HepG2 (cell line): ENCODE data around the gene OSBPL3. TPM values are rescaled to one million over a fixed set of nuclear protein-coding genes. Genes with fewer than 3 reads are reported as not detected.

Experiments used
- ATAC-seq: fragments of 200-7000 bp; cut with Tn5 transposase; 3 replicates; pipeline ENCODE4 v1.9.1; 2020; ENCODE audit warnings: mild to moderate bottlenecking, moderate library complexity
- BruUV-seq: library from RNA; stranded (reverse); fragments of 400-500 nt; replicated peaks from 2 replicates; lab custom pipeline; 2021; lab: Mats Ljungman, UMichigan
- CTCF ChIA-PET: fragments of 300-600 bp; formaldehyde crosslinking; extraction: SDS; loops from one replicate; lab custom pipeline; 2021; ENCODE audit warnings: low total read pairs, inconsistent platforms, low intra/inter-chr PET ratio; lab: Yijun Ruan, JAX
- POLR2A ChIA-PET: fragments of 350-600 bp; sonication (Branson Sonifier 250); formaldehyde crosslinking; loops from one replicate; lab custom pipeline; 2020; ENCODE audit warnings: antibody characterized with exemption, inconsistent platforms; lab: Yijun Ruan, JAX
- DNase-seq: peaks from one replicate; pipeline ENCODE4 v3.0.0-alpha.2; 2015; ENCODE audit warnings: low spot score
- FAIRE-seq: peaks from 3 replicates; lab custom pipeline; 2011; peaks lifted over from hg19 to GRCh38; lab: Jason Lieb, UNC
- H2AFZ ChIP-seq: one replicate; pipeline ENCODE4 v1.6.1; 2011; ENCODE audit warnings: low read length, inconsistent platforms
- H3K27ac ChIP-seq: fragments of 300-600 bp; 3 replicates; pipeline ENCODE4 v1.8.0; 2011; ENCODE audit warnings: mixed run types, mild to moderate bottlenecking, mixed read lengths, low read length, inconsistent platforms; ENCODE audit not compliant: insufficient read depth; ENCODE audit errors: extremely low read length
- H3K27me3 ChIP-seq, 2 experiments: fragments of 200-600 bp in 1 of 2; 2 replicates in 1 of 2; 3 replicates in 1 of 2; pipeline versions ENCODE4 v1.6.0 to v1.8.0; 2011; ENCODE audit warnings: low read length in 2 of 2, mild to moderate bottlenecking in 2 of 2, moderate library complexity in 2 of 2, inconsistent platforms in 1 of 2; ENCODE audit not compliant: insufficient read depth in 2 of 2, control insufficient read depth in 1 of 2
- H3K36me3 ChIP-seq, 2 experiments: fragments of 200-600 bp in 1 of 2; replicated peaks in 1 of 2; 2 replicates in 1 of 2; 3 replicates in 1 of 2; pipeline versions ENCODE4 v1.5.1 to v1.8.0; 2011; ENCODE audit warnings: low read length in 2 of 2, inconsistent platforms in 1 of 2; ENCODE audit not compliant: insufficient read depth in 2 of 2, control insufficient read depth in 1 of 2
- H3K4me1 ChIP-seq: 2 replicates; pipeline ENCODE4 v1.5.1; 2012; ENCODE audit warnings: low read length, inconsistent platforms; ENCODE audit not compliant: insufficient read depth
- H3K4me2 ChIP-seq: 2 replicates; pipeline ENCODE4 v1.6.0; 2011; ENCODE audit warnings: low read depth, low read length, inconsistent platforms
- H3K4me3 ChIP-seq, 3 experiments: fragments of 200-600 bp in 1 of 3; sonication (generic), shearing (Covaris generic) in 1 of 3; replicated peaks in 1 of 3; 2 replicates each; pipeline ENCODE4 v1.5.1; 2011 to 2016; ENCODE audit warnings: low read length in 3 of 3, inconsistent platforms in 2 of 3, low read depth in 2 of 3, mild to moderate bottlenecking in 2 of 3, control low read depth in 1 of 3, mixed read lengths in 1 of 3; ENCODE audit not compliant: insufficient read depth in 1 of 3
- H3K79me2 ChIP-seq: one replicate; pipeline ENCODE4 v1.6.1; 2011; ENCODE audit warnings: low read length, inconsistent platforms; ENCODE audit not compliant: insufficient read depth
- H3K9ac ChIP-seq: 2 replicates; pipeline ENCODE4 v1.6.0; 2011; ENCODE audit warnings: mild to moderate bottlenecking, low read depth, low read length, inconsistent platforms; ENCODE audit not compliant: insufficient read depth
- H3K9me3 ChIP-seq: 2 replicates; pipeline ENCODE4 v1.5.1; 2012; ENCODE audit warnings: mild to moderate bottlenecking, low read length
- H4K20me1 ChIP-seq: 2 replicates; pipeline ENCODE4 v1.6.0; 2011; ENCODE audit warnings: inconsistent platforms, mild to moderate bottlenecking, low read length, moderate library complexity; ENCODE audit not compliant: insufficient read depth
- CBX2 ChIP-seq, 2 experiments: fragments of 200-600 bp in 1 of 2; sonication (generic); formaldehyde crosslinking in 1 of 2; IDR thresholded peaks; 2 replicates each; pipeline versions ENCODE4 v1.7.0 to v1.8.1; 2018 to 2022; ENCODE audit warnings: low read depth in 2 of 2, low read length in 1 of 2, mild to moderate bottlenecking in 1 of 2, missing genetic modification reagents in 1 of 2
- ETS1 ChIP-seq: sonication (generic); formaldehyde crosslinking; IDR thresholded peaks from 2 replicates; pipeline ENCODE4 v1.4.0; 2020; ENCODE audit warnings: missing genetic modification reagents
- FOXO1 ChIP-seq: sonication (generic); formaldehyde crosslinking; IDR thresholded peaks from 2 replicates; pipeline ENCODE4 v1.4.0; 2020; ENCODE audit warnings: missing genetic modification reagents
- HOXA9 ChIP-seq: sonication (generic); formaldehyde crosslinking; IDR thresholded peaks from 2 replicates; pipeline ENCODE4 v1.8.1; 2022; ENCODE audit warnings: missing genetic modification reagents, mild to moderate bottlenecking, moderate library complexity, borderline replicate concordance
- JUN ChIP-seq: sonication (generic); formaldehyde crosslinking; IDR thresholded peaks from 2 replicates; pipeline ENCODE4 v1.4.0; 2020; ENCODE audit warnings: mild to moderate bottlenecking, missing genetic modification reagents
- PAWR ChIP-seq: sonication (generic); formaldehyde crosslinking; IDR thresholded peaks from 2 replicates; pipeline ENCODE4 v1.4.0; 2020; ENCODE audit warnings: missing genetic modification reagents, mild to moderate bottlenecking, borderline replicate concordance
- RCOR2 ChIP-seq: IDR thresholded peaks from 2 replicates; pipeline ENCODE4 v1.6.1; 2016; ENCODE audit warnings: missing biosample characterization, missing genetic modification reagents
- SP5 ChIP-seq: IDR thresholded peaks from 2 replicates; pipeline ENCODE4 v1.6.1; 2016; ENCODE audit warnings: low read depth, borderline replicate concordance
- SRY ChIP-seq: sonication (generic); formaldehyde crosslinking; IDR thresholded peaks from 2 replicates; pipeline ENCODE4 v1.8.0; 2022; ENCODE audit warnings: mild to moderate bottlenecking, missing genetic modification reagents
- TOE1 ChIP-seq: sonication (generic); formaldehyde crosslinking; IDR thresholded peaks from 2 replicates; pipeline ENCODE4 v1.4.0; 2020; ENCODE audit warnings: mild to moderate bottlenecking, missing genetic modification reagents
- WIZ ChIP-seq: sonication (generic); formaldehyde crosslinking; IDR thresholded peaks from 2 replicates; pipeline ENCODE4 v1.5.1; 2020; ENCODE audit warnings: mild to moderate bottlenecking, missing genetic modification reagents
- XRCC5 ChIP-seq: fragments of 200-400 bp; formaldehyde crosslinking; optimal IDR thresholded peaks from 2 replicates; pipeline ENCODE3; 2017; ENCODE audit warnings: mild to moderate bottlenecking, low read length
- ZNF124 ChIP-seq: sonication (generic); formaldehyde crosslinking; IDR thresholded peaks from 2 replicates; pipeline ENCODE4 v1.4.0; 2020; ENCODE audit warnings: missing genetic modification reagents
- ZNF230 ChIP-seq: sonication (generic); formaldehyde crosslinking; IDR thresholded peaks from 2 replicates; pipeline ENCODE4 v1.4.0; 2020; ENCODE audit warnings: mild to moderate bottlenecking, missing genetic modification reagents
- ZNF484 ChIP-seq: sonication (generic); formaldehyde crosslinking; IDR thresholded peaks from 2 replicates; pipeline ENCODE4 v1.5.1; 2020; ENCODE audit warnings: mild to moderate bottlenecking, low read depth, missing genetic modification reagents, borderline replicate concordance
- ZNF567 ChIP-seq: sonication (generic); formaldehyde crosslinking; IDR thresholded peaks from 2 replicates; pipeline ENCODE4 v1.8.1; 2023; ENCODE audit warnings: mild to moderate bottlenecking, missing genetic modification reagents, borderline replicate concordance
- ZNF713 ChIP-seq: sonication (generic); formaldehyde crosslinking; IDR thresholded peaks from 2 replicates; pipeline ENCODE4 v1.4.0; 2020; ENCODE audit warnings: mild to moderate bottlenecking, missing genetic modification reagents
- ZZZ3 ChIP-seq: sonication (generic); formaldehyde crosslinking; IDR thresholded peaks from 2 replicates; pipeline ENCODE4 v1.4.0; 2020; ENCODE audit warnings: missing genetic modification reagents, mild to moderate bottlenecking, borderline replicate concordance
- WGBS: methylation state at CpG from one replicate; pipeline ENCODE4 v1.1.6; 2017; ENCODE audit warnings: low lambda C conversion rate; 5-methylcytosine and 5-hydroxymethylcytosine counted together
- in situ Hi-C: cut with HindIII; loops from 2 replicates; pipeline ENCODE4 v1.10.0; 2017; ENCODE audit warnings: low pct_unique_long_range_greater_than_20kb; ENCODE audit not compliant: extremely low pct_ligation_motif_present
- intact Hi-C: fragments of 100-400 bp; cut with micrococcal nuclease; formaldehyde crosslinking; loops from one replicate; pipeline ENCODE4 v1.10.0; 2022; ENCODE audit not compliant: unreplicated experiment
- polyA plus RNA-seq, 8 experiments: library from polyadenylated mRNA; depleted of rRNA in 3 of 8; stranded (reverse) in 7 of 8; unstranded in 1 of 8; fragments of >200 nt; fragmentation: Illumina TruSeq in 4 of 8; extraction: Trizol in 4 of 8; gene quantifications; 2 replicates each; pipeline versions ENCODE4 v1.2.1 to v1.2.3, GENCODE V29; 2011 to 2016; ENCODE audit warnings: low read depth in 4 of 8, missing spikeins in 1 of 8, mixed read lengths in 1 of 8; ENCODE audit not compliant: insufficient read depth in 1 of 8
- total RNA-seq, 5 experiments: library from RNA; depleted of rRNA; stranded (reverse); fragments of >200 nt; fragmentation: Illumina TruSeq; extraction: Trizol; gene quantifications; 2 replicates each; pipeline ENCODE4 v1.2.3, GENCODE V29; 2016; ENCODE audit warnings: low read depth in 1 of 5
- TF ChIP-seq, protein P1 (sequence below): sonication (generic); formaldehyde crosslinking; IDR thresholded peaks from 2 replicates; pipeline ENCODE4 v1.8.1; 2022; ENCODE audit warnings: mild to moderate bottlenecking, missing genetic modification reagents

The OSBPL3 gene
- total and polyA plus RNA-seq, 2 of the 13 experiments (the other 11 are each of a cell fraction or from before 2014, with no cell fraction given) = 8.8 to 28.9 TPM

- no TSS peak for BruUV-seq
- Histone ChIP-seq H3K27me3 (no peaks in the 10 kb centered on the region), H3K79me2 (no peaks in the 10 kb centered on the region), H3K27ac (no peak overlapping the region), H3K36me3 (peaks cover 7 to 12% of the 10 kb centered on the region in 2 experiments; a peak in 4 of 5 replicates), H3K9ac (no peak overlapping the region), H3K9me3 (no peaks in the 10 kb centered on the region), H4K20me1 (no peaks in the 10 kb centered on the region), H2AFZ (no peak overlapping the region), H3K4me2 (no peak overlapping the region), H3K4me3 (no peak overlapping the region)
- intact Hi-C loops (no loop called here), in situ Hi-C loops (no loop called here)
- FAIRE-seq (no peak), DNase-seq (no peak), ATAC-seq (no peak)
- CTCF ChIA-PET = no interaction called here
- 97% methylated on average over 5 of the region's 6 CpGs for WGBS
- POLR2A ChIA-PET = no interaction called here
- TF ChIP-seq ETS1 (CRISPR knock-in tag) = no peak
- no peak for TF ChIP-seq ZNF713 (CRISPR knock-in tag)
- no peak for TF ChIP-seq JUN (CRISPR knock-in tag)
- TF ChIP-seq FOXO1 (CRISPR knock-in tag) = no peak
- no peak for TF ChIP-seq PAWR
- TF ChIP-seq, protein P1, sequence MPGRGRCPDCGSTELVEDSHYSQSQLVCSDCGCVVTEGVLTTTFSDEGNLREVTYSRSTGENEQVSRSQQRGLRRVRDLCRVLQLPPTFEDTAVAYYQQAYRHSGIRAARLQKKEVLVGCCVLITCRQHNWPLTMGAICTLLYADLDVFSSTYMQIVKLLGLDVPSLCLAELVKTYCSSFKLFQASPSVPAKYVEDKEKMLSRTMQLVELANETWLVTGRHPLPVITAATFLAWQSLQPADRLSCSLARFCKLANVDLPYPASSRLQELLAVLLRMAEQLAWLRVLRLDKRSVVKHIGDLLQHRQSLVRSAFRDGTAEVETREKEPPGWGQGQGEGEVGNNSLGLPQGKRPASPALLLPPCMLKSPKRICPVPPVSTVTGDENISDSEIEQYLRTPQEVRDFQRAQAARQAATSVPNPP = no peak
- no peak for TF ChIP-seq ZNF567 (CRISPR knock-in tag)
- no peak for TF ChIP-seq XRCC5
- no peak for TF ChIP-seq HOXA9 (CRISPR knock-in tag)
- no peak for TF ChIP-seq ZNF124 (CRISPR knock-in tag)
- TF ChIP-seq ZZZ3 (CRISPR knock-in tag) = no peak
- TF ChIP-seq WIZ (CRISPR knock-in tag) = no peak
- no peak for TF ChIP-seq SRY (CRISPR knock-in tag)
- no peak for TF ChIP-seq ZNF484
- no peak for TF ChIP-seq TOE1
- no peak for TF ChIP-seq RCOR2 (CRISPR knock-in tag)
- TF ChIP-seq CBX2 (IDR thresholded peaks at IDR 0.05; ENCODE audit: low read depth, low read length) = no peak
- TF ChIP-seq CBX2 (CRISPR knock-in tag; IDR thresholded peaks at IDR 0.05; ENCODE audit: low read depth) = no peak
- no peak for TF ChIP-seq SP5 (CRISPR knock-in tag)
- no peak for TF ChIP-seq ZNF230
- TF ChIP-seq, all 625 proteins: peak for 0
- no peaks in the 10 kb centered on the region for H3K4me1 ChIP-seq
These were observed 105.2 kb downstream of the OSBPL3 start for GRCh38 chr7:24874791-24875190.
